GM19397 (cell line): ENCODE measurements around the gene SLC16A11.
"Not testable (repeated sequence)": the region's sequence is repeated elsewhere in the genome, so short reads cannot be mapped to it uniquely, and the experiment has no call there.

Experiments used
- ATAC-seq: cut with Tn5 transposase; IDR thresholded peaks from one replicate; pipeline ENCODE4 v1.9.1; 2021; ENCODE audit warnings: mild to moderate bottlenecking, moderate library complexity; ENCODE audit not compliant: unreplicated experiment

Gene SLC16A11

DNA sequence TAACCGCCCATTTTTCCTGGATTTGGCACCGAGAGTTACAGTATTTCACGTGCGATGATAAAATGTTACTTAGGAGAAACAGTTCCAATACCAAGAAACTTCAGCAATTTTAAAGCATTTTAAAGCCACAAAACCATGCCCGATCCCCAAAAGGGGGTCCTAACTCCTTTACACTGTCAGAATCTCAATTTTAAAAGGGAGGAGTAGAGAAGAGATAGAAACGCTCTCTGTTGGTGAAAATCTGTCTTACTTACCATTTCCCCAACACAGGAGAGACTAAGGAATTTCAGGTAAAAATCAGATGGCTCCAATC, 32.0 kb downstream of the SLC16A11 start:
- ATAC-seq: no peak

DNA sequence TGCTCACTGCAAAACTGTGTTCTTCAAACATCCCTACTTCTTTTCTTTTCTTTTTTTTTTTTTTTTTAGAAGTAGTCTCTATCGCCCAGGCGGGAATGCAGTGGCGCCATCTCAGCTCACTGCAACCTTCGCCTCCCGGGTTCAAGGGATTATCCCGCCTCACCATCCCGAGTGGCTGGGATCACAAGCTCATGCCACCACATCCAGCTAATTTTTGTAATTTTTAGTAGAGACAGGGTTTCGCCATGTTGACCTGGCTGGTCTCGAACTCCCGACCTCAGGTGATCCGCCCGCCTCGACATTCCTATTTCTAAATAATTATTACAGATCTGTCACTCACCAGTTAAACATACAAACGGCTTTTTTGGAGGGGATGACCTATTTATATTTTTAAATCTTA, 32.5 kb downstream of the SLC16A11 start:
- no peak for ATAC-seq

DNA sequence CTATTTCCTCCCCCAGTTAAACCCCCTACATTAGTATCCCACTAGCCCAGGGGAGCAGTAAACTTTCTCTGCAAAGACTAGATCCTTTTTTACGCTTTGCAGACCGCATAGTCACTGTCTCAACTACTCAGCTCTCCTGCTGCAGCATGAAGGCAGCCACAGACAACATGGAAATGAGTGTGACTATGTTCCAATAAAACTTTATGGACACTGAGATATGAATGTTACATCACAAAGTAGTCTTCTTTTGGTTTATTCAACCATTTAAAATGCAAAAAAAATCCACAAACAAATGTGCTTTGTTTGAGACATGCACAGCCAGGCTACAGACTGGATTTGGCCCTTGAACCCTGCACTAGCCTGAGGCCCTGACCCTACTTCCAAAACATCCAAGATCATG, 33.4 kb downstream of the SLC16A11 start:
- no peak for ATAC-seq

DNA sequence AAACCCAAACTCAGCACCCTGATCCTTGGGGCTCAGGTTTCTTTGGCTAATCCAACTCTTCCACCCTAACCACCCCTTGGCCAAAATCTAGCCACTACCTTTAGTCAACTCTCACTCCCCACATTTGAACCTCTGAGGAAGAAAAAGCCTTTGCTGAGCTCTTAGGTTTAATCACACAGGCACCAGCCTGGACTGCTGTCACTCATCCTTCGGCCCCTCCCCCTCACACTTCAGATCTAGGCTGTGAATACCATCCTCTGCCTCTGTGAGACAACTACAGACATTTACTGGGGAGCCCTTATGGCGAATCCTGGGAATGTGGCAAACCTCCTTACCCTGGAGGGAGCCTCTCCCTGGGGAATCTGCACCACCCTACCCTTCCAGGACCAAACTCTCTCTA, 36.7 kb downstream of the SLC16A11 start:
- no peak for ATAC-seq

DNA sequence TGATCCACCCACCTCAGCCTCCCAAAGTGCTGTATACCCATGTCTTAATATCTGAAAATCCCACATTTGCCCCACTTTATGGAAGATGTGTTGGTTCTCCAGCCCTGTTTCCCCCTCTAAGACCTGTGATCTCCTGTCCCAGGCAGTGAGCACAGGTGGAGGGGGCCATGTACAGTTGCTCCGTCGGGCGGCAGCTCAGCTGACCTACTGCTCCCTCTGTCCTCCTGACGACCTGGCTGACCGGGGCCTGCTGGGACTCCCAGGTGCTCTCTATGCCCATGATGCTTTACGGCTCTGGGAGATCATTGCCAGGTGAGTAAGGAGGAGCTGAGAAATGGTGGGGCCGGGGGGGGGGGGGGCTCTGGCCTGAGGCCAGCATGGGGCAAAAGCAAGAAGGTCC, 38.2 kb downstream of the SLC16A11 start:
- ATAC-seq: no peak

DNA sequence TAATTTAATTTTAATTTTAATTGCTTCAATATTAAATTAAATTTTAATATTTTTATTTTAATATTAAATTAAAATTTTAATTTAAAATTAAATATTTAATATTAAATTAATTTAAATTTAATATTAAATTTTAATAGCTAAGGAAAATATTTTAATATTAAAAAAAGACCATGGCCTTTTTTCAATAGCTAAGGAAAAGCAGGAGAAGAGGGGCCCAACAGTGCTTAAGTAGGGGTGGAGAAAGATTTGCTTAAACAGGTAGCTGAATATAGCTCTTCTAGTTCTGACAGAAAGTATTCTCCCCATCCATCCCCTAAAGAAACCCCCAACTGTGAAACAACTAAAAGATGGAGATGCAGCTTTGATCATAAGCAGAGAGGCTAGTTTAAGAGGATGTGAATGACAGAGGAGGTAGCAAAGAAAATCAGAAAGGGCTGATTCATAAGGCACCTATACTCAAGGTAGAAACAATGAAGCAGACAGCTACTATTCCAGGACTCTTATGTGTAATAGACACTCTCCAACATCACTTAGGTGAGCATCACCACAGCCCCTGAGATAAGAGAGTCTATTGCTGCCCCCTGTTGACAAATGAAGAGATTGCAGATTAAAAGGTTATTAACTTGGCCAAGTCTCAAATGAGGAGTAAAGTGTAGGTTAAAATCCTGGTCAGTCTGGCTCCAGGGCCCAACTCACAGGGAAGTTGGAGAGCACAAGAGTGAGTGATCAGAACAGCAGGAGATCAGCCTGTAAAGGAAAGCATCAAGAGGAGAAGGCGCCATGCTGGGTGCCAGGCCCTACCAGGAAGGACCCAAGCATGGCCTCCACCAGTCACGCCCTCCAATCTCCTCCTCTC, 39.3 kb downstream of the SLC16A11 start:
- no peak for ATAC-seq

DNA sequence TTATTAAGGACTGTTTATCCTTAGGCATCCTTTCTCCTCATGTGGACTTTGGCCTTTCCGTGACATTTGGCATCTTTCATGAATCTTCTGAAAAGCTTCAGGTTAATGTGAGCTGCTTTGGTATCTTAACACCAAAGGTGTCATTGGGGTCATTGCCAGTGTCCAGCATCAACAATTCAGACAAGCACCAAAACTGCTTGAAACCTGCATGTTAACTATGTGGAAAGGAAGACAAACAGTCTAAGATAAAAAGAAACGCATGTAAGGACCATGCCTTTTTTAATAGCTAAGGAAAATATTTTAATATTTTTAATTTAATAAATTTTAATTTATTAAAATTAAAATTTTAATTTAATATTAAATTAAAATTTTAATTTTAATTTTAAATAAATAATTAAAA, 40.1 kb downstream of the SLC16A11 start:
- no peak for ATAC-seq

DNA sequence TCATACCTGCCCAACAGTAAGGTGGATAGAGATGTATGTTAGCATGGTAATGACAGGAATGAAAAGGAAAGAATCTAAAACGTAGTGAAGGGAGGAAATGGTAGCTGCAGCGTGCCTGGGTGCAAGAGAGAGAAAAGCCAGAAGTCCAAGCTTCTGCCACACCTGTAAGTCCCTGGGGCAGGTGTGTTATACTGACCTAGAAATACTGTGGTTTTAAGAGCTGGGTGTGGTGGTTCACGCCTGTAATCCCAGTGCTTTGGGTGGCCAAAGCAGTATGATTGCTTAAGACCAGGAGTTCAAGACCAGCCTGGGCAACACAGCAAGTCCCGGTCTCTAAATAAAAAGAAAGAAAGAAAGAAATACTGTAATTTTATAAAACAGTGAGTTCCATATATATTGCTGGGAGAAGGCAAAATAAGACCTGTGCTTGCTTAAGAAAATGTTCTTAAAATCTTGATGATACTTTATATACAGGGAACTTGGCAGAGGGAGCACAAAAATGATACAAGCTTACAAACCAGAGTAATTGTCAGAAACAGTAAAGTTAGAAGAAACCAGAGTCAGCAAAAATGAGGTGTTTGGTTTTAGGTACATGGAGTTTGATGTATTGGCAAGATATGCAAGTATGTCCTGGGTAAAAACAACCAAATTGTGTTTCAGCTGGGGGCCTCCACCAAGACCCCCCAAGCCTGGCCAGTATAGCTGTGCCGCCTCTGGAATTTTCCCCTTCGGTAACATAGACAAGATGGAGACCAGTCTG, 41.4 kb downstream of the SLC16A11 start:
- ATAC-seq: no peak

DNA sequence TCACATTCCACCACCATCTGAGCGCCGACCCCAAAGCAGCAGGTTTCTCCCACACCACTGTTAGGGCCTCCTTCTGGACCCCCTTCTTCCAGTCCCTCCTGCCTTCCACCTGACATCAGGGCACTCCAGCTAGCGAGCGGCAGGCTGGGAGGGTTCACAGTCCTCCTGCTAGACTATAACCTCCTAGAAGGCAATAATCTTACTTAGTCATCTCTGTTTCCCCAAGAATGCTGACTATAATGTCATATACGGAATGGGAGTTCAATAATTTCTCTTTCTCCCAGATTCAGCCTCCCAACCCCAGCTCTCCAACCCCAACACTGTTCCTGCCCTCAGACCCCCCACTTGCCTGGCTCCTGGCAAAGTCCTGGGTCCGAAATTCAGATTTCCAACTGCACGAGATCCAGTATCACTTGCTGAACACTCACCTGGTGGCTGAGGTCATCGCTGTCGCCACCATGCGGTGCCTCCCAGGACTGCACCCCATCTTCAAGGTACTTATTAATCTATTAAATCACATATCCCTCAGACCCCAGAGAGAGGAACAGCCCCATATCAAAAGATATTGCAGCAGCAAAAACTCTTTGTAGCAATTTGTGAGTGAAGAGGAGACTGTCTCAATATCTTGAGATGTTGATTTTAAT, 42.5 kb downstream of the SLC16A11 start:
- ATAC-seq: no peak

DNA sequence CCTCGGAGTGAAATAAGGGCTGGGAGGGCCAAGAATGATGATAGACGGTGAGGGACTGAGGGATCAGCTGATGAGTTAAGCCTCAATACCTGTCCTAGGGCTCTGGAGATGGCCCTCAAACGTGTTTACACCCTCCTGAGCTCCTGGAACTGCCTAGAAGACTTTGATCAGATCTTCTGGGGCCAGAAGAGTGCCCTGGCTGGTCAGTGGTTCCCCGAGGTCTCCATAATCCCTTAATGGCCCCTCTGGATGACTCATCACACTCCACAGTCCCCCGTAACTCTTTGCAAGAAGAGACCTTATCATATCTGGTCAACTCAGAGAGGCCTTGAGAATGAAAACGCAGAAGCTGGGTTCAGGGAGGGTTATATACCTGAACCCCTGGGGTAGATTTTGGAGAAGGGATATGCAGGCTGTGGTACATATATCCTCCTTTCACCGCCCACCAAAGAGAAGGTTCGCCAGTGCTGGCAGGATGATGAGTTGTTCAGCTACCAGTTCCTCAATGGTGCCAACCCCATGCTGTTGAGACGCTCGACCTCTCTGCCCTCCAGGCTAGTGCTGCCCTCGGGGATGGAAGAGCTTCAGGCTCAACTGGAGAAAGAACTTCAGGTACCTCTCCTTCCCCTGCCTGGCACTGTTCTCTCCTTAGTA, 44.9 kb downstream of the SLC16A11 start:
- no peak for ATAC-seq

DNA sequence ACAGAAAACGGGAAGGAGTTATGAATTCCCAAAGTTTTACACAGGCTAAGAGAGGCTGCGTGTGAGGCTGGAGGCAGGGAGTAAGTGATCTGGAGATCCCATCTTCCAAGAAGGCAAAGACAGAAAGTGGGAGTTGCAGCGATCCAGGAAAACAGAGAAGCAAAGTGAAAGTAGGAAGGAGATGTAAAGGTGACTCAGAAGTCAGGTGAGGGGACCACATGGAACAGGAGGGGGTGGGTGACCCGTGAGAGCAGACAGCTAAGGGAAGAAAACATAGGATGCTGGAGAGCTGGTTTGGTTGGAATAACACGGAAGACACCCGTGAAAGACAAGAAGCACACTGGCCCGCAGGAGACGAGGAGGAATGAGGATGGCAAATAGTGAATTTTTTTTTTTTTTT, 46.7 kb downstream of the SLC16A11 start:
- no peak for ATAC-seq

DNA sequence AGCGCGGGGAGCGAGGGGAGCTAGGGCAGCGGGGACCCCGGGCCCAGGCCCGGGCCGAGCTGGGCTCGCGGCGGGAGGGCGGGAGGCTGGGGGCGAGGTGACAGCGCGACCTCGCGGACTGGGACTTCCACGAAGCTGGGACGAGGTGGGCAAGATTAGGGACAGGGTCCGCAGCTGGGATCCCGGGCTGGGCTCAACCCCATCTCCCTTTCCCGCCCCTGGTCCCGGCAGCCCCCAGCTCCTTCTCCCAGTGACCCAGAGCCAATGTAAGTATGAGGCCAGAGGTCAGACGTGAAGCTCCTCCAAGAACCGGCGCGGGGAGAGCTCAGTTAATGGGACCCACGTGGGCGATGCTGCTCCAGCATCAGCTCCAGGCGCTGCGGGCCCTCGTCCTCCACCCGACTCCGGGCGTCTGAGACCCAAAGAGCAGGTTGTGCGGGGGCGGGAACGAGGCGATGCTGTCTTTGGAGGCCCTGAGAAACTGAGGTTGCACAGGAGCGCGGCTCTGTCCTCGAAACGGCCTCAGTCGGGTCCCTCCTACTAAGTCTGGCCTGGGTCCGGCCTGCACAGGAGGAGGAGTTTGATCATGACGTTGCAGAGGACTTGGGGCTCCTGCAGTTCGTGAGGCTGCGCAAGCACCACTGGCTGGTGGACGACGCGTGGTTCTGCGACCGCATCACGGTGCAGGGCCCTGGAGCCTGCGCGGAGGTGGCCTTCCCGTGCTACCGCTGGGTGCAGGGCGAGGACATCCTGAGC, 47.5 kb downstream of the SLC16A11 start:
- ATAC-seq: no peak

DNA sequence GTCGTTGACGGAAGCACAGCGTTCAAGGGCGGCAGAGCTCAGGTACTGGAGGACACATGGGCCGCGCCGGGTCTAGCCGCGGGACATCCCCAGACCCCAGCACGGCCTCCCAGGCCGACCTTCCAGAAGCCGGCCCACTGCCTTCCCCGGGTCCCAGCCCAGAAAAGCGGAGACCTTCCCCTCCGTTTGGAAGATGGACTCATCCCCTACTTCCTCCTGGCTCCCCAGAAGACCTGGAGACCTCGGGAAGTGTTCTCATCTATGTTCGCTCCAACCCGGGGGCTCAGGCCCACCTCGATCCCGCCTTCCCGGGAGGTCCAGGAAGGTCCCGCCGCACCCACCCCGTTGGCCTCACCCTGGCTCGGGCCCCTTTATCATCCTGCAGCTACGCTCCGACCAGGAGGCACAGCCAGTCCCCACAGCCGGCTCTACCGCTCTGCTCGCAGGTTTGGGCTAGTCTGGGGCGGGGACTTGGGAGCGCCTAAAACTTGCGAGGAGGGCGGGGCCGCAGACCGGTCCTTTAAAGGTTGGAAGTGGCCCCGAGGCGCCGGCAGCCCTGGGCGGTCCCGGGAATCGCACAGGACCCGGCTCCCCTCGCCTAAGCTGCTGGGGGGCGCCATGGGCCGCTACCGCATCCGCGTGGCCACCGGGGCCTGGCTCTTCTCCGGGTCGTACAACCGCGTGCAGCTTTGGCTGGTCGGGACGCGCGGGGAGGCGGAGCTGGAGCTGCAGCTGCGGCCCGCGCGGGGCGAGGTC, 48.2 kb downstream of the SLC16A11 start, which contains the start of gene ALOX12:
TSS of gene ALOX12 (plus strand) at position 550 of the 756 bp plus-strand sequence. CDS start at position 619, 69 bp downstream.
- ATAC-seq: no peak

DNA sequence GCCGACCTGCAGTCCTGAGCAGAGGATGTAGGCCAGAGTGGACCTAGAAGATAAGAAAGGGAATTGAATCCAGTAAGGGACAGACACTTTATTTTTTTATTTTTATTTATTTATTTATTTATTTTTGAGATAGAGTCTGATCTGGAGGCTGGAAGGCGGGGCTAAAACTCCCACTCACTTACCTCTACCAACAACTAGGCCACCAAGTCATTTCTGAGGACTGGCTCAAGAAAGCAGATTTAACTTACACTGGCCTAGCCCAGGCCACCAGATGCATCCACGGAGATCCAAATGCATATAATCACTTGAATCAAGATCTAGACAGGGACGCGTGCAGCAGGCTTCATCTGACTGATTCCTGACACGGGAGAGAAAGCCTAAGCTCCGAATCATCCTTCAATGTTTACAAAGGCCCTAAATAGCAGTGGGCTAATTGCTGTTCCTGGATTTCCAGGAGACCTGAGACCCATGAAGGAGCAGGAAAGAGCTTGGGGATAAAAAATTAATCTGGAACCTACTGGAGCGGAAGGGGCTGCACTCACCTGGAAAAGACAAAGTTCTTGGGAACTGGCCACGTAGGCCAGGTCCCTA, 49.1 kb downstream of the SLC16A11 start:
- ATAC-seq: no peak

DNA sequence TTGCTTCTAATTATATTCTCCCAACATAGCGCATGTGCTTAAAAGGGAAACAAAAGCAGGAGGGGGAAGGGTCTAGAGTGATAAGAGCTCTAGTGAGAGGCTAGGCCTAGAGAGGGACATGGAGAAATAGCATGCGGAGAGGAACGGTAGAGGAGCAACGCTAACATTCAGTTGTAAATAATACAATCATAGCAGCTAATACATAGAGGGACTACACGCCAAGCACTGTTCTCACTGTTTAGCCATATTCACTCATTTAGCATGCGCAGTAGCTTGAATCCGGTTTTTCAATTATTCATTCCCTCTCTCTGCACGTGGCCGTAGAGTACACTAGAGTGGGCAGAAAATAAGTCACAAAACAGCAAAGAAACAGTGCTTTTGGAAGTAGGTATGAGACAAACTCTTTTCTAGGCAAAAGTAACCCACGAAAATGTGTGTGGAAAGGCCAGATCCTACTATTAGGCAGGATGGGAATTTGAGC, 49.7 kb downstream of the SLC16A11 start:
- ATAC-seq: no peak

DNA sequence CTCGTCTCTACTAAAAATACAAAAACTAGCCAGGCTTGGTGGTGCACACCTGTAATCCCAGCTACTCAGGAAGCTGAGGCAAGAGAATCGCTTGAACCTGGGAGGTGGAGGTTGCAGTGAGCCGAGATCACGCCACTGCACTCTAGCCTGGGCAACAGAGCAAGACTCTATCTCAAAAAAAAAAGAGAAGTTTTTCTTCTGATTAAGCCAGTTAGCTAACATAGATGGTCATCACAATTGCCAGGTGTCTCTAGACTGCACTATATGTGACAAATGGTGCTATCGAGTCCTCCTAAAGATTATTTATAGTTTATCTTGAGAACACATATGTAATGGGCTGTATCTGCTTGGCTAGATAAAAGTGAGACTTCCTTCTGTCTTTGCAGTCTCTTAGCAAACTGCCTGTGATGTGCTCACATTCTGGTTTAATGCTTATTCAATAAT, 50.3 kb downstream of the SLC16A11 start:
- not testable (repeated sequence) for ATAC-seq
